H1 (cell line): ENCODE data around the gene DUSP3. TPM values are rescaled to one million over a fixed set of nuclear protein-coding genes. Genes with fewer than 3 reads are reported as not detected.

ENCODE experiments used
- polyA plus RNA-seq, 7 experiments: library from polyadenylated mRNA; depleted of rRNA in 3 of 7; stranded (reverse) in 5 of 7; unstranded in 2 of 7; fragments of >200 nt in 5 of 7; fragments of 200-250 nt in 2 of 7; gene quantifications; 1 replicate in 5 of 7; 2 replicates in 1 of 7; 4 replicates in 1 of 7; pipeline versions ENCODE4 v1.2.1 to v1.2.3, GENCODE V29; 2011 to 2013; ENCODE audit warnings: missing spikeins in 2 of 7, mixed read lengths in 2 of 7
- total RNA-seq: library from RNA; stranded (reverse); fragmentation: NEBNext Ultra II Directional; extraction: Animal tissue kit (Norgen Biotek cat#: 25700); gene quantifications from 2 replicates; pipeline ENCODE4 v1.2.1, GENCODE V29; 2021
- TF ChIP-seq, protein P1 (sequence below): fragments of 300-600 bp; sonication (generic); IDR thresholded peaks from 2 replicates; pipeline ENCODE4 v1.7.1; 2012; ENCODE audit warnings: low read length, moderate library complexity, mild to moderate bottlenecking, inconsistent platforms; ENCODE audit not compliant: insufficient replicate concordance

The DUSP3 gene
- total and polyA plus RNA-seq, 2 of the 8 experiments (the other 6 are each of a cell fraction or from before 2014, with no cell fraction given) = 15.1 to 21.2 TPM

DNA sequence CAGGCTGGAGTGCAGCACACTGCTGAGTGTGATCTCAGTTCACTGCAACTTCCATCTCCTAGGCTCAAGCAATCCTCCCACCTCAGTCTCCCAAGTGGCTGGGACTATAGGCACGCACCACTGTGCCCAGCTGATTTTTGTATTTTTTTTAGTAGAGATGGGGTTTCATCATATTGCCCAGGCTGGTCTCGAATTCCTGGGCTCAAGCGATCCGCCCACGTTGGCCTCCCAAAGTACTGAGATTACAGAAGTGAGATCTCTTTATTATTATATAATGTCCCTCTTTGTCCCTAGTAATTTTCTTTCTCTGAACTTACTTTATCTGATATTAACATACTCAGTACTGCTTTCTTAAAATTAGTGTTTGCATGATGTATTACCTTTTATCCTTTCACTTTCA lies 9.8 kb upstream of the DUSP3 start (continued):
- TF ChIP-seq, protein P1, sequence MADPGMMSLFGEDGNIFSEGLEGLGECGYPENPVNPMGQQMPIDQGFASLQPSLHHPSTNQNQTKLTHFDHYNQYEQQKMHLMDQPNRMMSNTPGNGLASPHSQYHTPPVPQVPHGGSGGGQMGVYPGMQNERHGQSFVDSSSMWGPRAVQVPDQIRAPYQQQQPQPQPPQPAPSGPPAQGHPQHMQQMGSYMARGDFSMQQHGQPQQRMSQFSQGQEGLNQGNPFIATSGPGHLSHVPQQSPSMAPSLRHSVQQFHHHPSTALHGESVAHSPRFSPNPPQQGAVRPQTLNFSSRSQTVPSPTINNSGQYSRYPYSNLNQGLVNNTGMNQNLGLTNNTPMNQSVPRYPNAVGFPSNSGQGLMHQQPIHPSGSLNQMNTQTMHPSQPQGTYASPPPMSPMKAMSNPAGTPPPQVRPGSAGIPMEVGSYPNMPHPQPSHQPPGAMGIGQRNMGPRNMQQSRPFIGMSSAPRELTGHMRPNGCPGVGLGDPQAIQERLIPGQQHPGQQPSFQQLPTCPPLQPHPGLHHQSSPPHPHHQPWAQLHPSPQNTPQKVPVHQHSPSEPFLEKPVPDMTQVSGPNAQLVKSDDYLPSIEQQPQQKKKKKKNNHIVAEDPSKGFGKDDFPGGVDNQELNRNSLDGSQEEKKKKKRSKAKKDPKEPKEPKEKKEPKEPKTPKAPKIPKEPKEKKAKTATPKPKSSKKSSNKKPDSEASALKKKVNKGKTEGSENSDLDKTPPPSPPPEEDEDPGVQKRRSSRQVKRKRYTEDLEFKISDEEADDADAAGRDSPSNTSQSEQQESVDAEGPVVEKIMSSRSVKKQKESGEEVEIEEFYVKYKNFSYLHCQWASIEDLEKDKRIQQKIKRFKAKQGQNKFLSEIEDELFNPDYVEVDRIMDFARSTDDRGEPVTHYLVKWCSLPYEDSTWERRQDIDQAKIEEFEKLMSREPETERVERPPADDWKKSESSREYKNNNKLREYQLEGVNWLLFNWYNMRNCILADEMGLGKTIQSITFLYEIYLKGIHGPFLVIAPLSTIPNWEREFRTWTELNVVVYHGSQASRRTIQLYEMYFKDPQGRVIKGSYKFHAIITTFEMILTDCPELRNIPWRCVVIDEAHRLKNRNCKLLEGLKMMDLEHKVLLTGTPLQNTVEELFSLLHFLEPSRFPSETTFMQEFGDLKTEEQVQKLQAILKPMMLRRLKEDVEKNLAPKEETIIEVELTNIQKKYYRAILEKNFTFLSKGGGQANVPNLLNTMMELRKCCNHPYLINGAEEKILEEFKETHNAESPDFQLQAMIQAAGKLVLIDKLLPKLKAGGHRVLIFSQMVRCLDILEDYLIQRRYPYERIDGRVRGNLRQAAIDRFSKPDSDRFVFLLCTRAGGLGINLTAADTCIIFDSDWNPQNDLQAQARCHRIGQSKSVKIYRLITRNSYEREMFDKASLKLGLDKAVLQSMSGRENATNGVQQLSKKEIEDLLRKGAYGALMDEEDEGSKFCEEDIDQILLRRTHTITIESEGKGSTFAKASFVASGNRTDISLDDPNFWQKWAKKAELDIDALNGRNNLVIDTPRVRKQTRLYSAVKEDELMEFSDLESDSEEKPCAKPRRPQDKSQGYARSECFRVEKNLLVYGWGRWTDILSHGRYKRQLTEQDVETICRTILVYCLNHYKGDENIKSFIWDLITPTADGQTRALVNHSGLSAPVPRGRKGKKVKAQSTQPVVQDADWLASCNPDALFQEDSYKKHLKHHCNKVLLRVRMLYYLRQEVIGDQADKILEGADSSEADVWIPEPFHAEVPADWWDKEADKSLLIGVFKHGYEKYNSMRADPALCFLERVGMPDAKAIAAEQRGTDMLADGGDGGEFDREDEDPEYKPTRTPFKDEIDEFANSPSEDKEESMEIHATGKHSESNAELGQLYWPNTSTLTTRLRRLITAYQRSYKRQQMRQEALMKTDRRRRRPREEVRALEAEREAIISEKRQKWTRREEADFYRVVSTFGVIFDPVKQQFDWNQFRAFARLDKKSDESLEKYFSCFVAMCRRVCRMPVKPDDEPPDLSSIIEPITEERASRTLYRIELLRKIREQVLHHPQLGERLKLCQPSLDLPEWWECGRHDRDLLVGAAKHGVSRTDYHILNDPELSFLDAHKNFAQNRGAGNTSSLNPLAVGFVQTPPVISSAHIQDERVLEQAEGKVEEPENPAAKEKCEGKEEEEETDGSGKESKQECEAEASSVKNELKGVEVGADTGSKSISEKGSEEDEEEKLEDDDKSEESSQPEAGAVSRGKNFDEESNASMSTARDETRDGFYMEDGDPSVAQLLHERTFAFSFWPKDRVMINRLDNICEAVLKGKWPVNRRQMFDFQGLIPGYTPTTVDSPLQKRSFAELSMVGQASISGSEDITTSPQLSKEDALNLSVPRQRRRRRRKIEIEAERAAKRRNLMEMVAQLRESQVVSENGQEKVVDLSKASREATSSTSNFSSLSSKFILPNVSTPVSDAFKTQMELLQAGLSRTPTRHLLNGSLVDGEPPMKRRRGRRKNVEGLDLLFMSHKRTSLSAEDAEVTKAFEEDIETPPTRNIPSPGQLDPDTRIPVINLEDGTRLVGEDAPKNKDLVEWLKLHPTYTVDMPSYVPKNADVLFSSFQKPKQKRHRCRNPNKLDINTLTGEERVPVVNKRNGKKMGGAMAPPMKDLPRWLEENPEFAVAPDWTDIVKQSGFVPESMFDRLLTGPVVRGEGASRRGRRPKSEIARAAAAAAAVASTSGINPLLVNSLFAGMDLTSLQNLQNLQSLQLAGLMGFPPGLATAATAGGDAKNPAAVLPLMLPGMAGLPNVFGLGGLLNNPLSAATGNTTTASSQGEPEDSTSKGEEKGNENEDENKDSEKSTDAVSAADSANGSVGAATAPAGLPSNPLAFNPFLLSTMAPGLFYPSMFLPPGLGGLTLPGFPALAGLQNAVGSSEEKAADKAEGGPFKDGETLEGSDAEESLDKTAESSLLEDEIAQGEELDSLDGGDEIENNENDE = no peak
- TF ChIP-seq, all 59 proteins: peak for 0
